H1 (cell line): Measurements from ENCODE around the gene OR6F1. TPM values are rescaled to one million over a fixed set of nuclear protein-coding genes. Genes with fewer than 3 reads are reported as not detected.

ENCODE experiments used
- BCL11A ChIP-seq, 2 experiments: IDR thresholded peaks; one replicate each; pipeline ENCODE4 v1.6.1; 2011; ENCODE audit warnings: low read depth in 2 of 2, low read length in 2 of 2, mild to moderate bottlenecking in 2 of 2
- GABPA ChIP-seq: IDR thresholded peaks from 2 replicates; pipeline ENCODE4 v1.6.1; 2011; ENCODE audit warnings: mild to moderate bottlenecking, low read length, moderate library complexity, borderline replicate concordance; ENCODE audit not compliant: insufficient read depth
- NANOG ChIP-seq: IDR thresholded peaks from 2 replicates; pipeline ENCODE4 v1.6.1; 2011; ENCODE audit warnings: low read length, low read depth, mild to moderate bottlenecking, inconsistent platforms; ENCODE audit not compliant: insufficient read depth, poor library complexity, severe bottlenecking
- PHF8 ChIP-seq: fragments of 200-600 bp; sonication (generic); conservative IDR thresholded peaks from 2 replicates; pipeline ENCODE4 v1.7.1; 2012; ENCODE audit warnings: low read depth, mild to moderate bottlenecking, inconsistent platforms, low read length, moderate library complexity
- POLR2A ChIP-seq, 2 experiments: IDR thresholded peaks; 1 replicate in 1 of 2; 2 replicates in 1 of 2; pipeline ENCODE4 v1.6.1; 2011; ENCODE audit warnings: low read depth in 2 of 2, low read length in 2 of 2, mild to moderate bottlenecking in 2 of 2; ENCODE audit errors: control extremely low read depth in 1 of 2
- RBBP5 ChIP-seq: IDR thresholded peaks from 2 replicates; pipeline ENCODE4 v1.7.1; 2012; ENCODE audit warnings: low read depth, mild to moderate bottlenecking, inconsistent platforms, low read length, moderate library complexity, borderline replicate concordance
- polyA plus RNA-seq, 7 experiments: library from polyadenylated mRNA; depleted of rRNA in 3 of 7; stranded (reverse) in 5 of 7; unstranded in 2 of 7; fragments of >200 nt in 5 of 7; fragments of 200-250 nt in 2 of 7; gene quantifications; 1 replicate in 5 of 7; 2 replicates in 1 of 7; 4 replicates in 1 of 7; pipeline versions ENCODE4 v1.2.1 to v1.2.3, GENCODE V29; 2011 to 2013; ENCODE audit warnings: missing spikeins in 2 of 7, mixed read lengths in 2 of 7
- total RNA-seq: library from RNA; stranded (reverse); fragmentation: NEBNext Ultra II Directional; extraction: Animal tissue kit (Norgen Biotek cat#: 25700); gene quantifications from 2 replicates; pipeline ENCODE4 v1.2.1, GENCODE V29; 2021
- TF ChIP-seq, protein P1 (sequence below): IDR thresholded peaks from 2 replicates; pipeline ENCODE4 v1.6.1; 2012; ENCODE audit warnings: low read length, inconsistent platforms

OR6F1 gene
- total and polyA plus RNA-seq, 2 of the 8 experiments (the other 6 are each of a cell fraction or from before 2014, with no cell fraction given): not detected

DNA sequence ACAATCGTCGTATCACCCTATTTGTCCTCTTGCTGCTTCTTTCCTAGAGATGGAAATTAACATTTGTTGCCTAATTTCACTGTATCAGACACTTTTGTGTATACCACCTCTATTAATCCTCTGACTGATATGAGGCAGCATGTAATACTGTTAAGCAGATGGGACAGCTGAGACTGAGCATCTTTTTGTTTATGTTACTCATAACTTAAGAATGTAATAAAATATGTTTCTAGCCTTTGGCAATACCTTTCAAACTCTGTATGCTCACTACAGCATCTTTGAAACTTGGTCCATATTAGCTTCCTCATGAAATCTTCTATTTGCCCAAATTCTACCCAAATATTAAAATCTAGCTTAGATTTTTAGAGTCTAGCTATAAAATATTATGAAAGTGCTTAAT, 24.3 kb upstream of the OR6F1 start (continued):
- TF ChIP-seq GABPA: no peak
- TF ChIP-seq, protein P1, sequence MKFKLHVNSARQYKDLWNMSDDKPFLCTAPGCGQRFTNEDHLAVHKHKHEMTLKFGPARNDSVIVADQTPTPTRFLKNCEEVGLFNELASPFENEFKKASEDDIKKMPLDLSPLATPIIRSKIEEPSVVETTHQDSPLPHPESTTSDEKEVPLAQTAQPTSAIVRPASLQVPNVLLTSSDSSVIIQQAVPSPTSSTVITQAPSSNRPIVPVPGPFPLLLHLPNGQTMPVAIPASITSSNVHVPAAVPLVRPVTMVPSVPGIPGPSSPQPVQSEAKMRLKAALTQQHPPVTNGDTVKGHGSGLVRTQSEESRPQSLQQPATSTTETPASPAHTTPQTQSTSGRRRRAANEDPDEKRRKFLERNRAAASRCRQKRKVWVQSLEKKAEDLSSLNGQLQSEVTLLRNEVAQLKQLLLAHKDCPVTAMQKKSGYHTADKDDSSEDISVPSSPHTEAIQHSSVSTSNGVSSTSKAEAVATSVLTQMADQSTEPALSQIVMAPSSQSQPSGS: no peak
- no peak for TF ChIP-seq POLR2A (IDR thresholded peaks at IDR 0.05; ENCODE audit: control extremely low read depth in 1 of 2, low read depth in 2 of 2, low read length in 2 of 2)
- TF ChIP-seq NANOG: no peak
- no peak for TF ChIP-seq RBBP5
- no peak for TF ChIP-seq BCL11A (IDR thresholded peaks at IDR 0.05; ENCODE audit: low read depth in 2 of 2, low read length in 2 of 2)
- no peak for TF ChIP-seq PHF8
